H1 (cell line): Measurements from ENCODE around the gene PTPN9. TPM values are rescaled to one million over a fixed set of nuclear protein-coding genes. Genes with fewer than 3 reads are reported as not detected.

ENCODE experiments used
- CTCF ChIA-PET: fragments of 300-600 bp; sonication (Branson Sonifier 250); formaldehyde crosslinking; loops from one replicate; lab custom pipeline; 2021; ENCODE audit not compliant: partially characterized antibody; lab: Charles Lee
- POLR2A ChIA-PET: fragments of 300-600 bp; sonication (Branson Sonifier 250); formaldehyde crosslinking; loops from one replicate; lab custom pipeline; 2021; ENCODE audit warnings: inconsistent platforms; ENCODE audit not compliant: partially characterized antibody; lab: Charles Lee
- DNase-seq, 2 experiments: peaks; one replicate each; pipeline versions ENCODE4 v3.0.0 to v3.0.0-alpha.2; 2010 to 2022; ENCODE audit warnings: low spot score in 2 of 2, low read depth in 1 of 2, mixed read lengths in 1 of 2
- FAIRE-seq: peaks from 2 replicates; lab custom pipeline; 2011; peaks lifted over from hg19 to GRCh38; lab: Jason Lieb, UNC
- H2AFZ ChIP-seq: 2 replicates; pipeline ENCODE4 v1.8.1; 2012; ENCODE audit warnings: low read length, inconsistent platforms
- H2AK5ac ChIP-seq: 2 replicates; pipeline ENCODE4 v1.6.1; 2013; ENCODE audit warnings: low read depth, low read length
- H2BK120ac ChIP-seq: replicated peaks from 2 replicates; pipeline ENCODE3; 2013; ENCODE audit warnings: low read depth, low read length, inconsistent platforms
- H2BK12ac ChIP-seq: 2 replicates; pipeline ENCODE4 v1.6.1; 2013; ENCODE audit warnings: low read depth, low read length
- H2BK15ac ChIP-seq: 2 replicates; pipeline ENCODE4 v1.6.1; 2013; ENCODE audit warnings: low read length
- H2BK20ac ChIP-seq: 2 replicates; pipeline ENCODE4 v1.6.1; 2013; ENCODE audit warnings: low read length
- H2BK5ac ChIP-seq: 2 replicates; pipeline ENCODE4 v1.6.1; 2013; ENCODE audit warnings: low read depth, low read length
- H3K14ac ChIP-seq: 2 replicates; pipeline ENCODE4 v1.6.1; 2013; ENCODE audit warnings: inconsistent platforms; ENCODE audit not compliant: insufficient read length
- H3K18ac ChIP-seq: 2 replicates; pipeline ENCODE4 v1.6.1; 2013; ENCODE audit warnings: low read length; ENCODE audit errors: extremely low read depth
- H3K23ac ChIP-seq: 2 replicates; pipeline ENCODE4 v1.6.1; 2013; ENCODE audit warnings: inconsistent platforms; ENCODE audit not compliant: insufficient read length
- H3K23me2 ChIP-seq: 2 replicates; pipeline ENCODE4 v1.6.1; 2013; ENCODE audit warnings: low read depth, low read length
- H3K27ac ChIP-seq: 2 replicates; pipeline ENCODE4 v1.6.1; 2011; ENCODE audit warnings: low read depth, low read length, inconsistent platforms
- H3K27me3 ChIP-seq, 4 experiments: replicated peaks in 1 of 4; 1 replicate in 1 of 4; 2 replicates in 3 of 4; pipeline versions ENCODE4 v1.6.1 to v1.8.1; 2011 to 2013; ENCODE audit warnings: low read length in 3 of 4, mild to moderate bottlenecking in 3 of 4, inconsistent platforms in 2 of 4, mixed read lengths in 2 of 4, moderate library complexity in 1 of 4; ENCODE audit not compliant: control insufficient read depth in 3 of 4, insufficient read depth in 3 of 4; ENCODE audit errors: extremely low read depth in 1 of 4
- H3K36me3 ChIP-seq, 4 experiments: 2 replicates each; pipeline versions ENCODE4 v1.6.1 to v1.8.1; 2011 to 2013; ENCODE audit warnings: mild to moderate bottlenecking in 4 of 4, low read length in 3 of 4, moderate library complexity in 2 of 4, control low read depth in 1 of 4, inconsistent platforms in 1 of 4; ENCODE audit not compliant: insufficient read depth in 4 of 4, control insufficient read depth in 2 of 4
- H3K4ac ChIP-seq: replicated peaks from 2 replicates; pipeline ENCODE3; 2013; ENCODE audit warnings: low read length, low read depth, mixed read lengths, inconsistent platforms; ENCODE audit not compliant: insufficient read length
- H3K4me1 ChIP-seq, 4 experiments: replicated peaks in 1 of 4; 1 replicate in 1 of 4; 2 replicates in 3 of 4; pipeline versions ENCODE4 v1.6.1 to v1.8.1; 2011 to 2013; ENCODE audit warnings: low read length in 3 of 4, inconsistent platforms in 2 of 4, mixed read lengths in 1 of 4; ENCODE audit not compliant: insufficient read depth in 4 of 4, control insufficient read depth in 3 of 4
- H3K4me2 ChIP-seq, 2 experiments: 2 replicates each; pipeline versions ENCODE4 v1.6.1 to v1.8.1; 2011 to 2013; ENCODE audit warnings: low read depth in 2 of 2, low read length in 2 of 2, control low read depth in 1 of 2, inconsistent platforms in 1 of 2, mild to moderate bottlenecking in 1 of 2; ENCODE audit not compliant: insufficient read depth in 1 of 2
- H3K4me3 ChIP-seq, 4 experiments: fragments of 200-600, 300-600 bp in 1 of 4; sonication (generic), shearing (Covaris generic), sonication (Bioruptor Twin) in 1 of 4; 2 replicates each; pipeline versions ENCODE4 v1.5.1 to v1.8.1; 2011 to 2016; ENCODE audit warnings: low read length in 4 of 4, low read depth in 3 of 4, control low read depth in 2 of 4, inconsistent platforms in 2 of 4, mild to moderate bottlenecking in 2 of 4, mixed read lengths in 1 of 4, moderate library complexity in 1 of 4; ENCODE audit not compliant: insufficient read depth in 2 of 4; ENCODE audit errors: extremely low read depth in 1 of 4
- H3K56ac ChIP-seq: replicated peaks from 2 replicates; pipeline ENCODE3; 2013; ENCODE audit warnings: low read depth, mild to moderate bottlenecking, mixed read lengths, low read length, inconsistent platforms; ENCODE audit not compliant: insufficient read length
- H3K79me1 ChIP-seq: 2 replicates; pipeline ENCODE4 v1.6.1; 2013; ENCODE audit warnings: low read depth, low read length, control low read depth
- H3K79me2 ChIP-seq, 2 experiments: 2 replicates each; pipeline versions ENCODE4 v1.6.1 to v1.8.1; 2012 to 2013; ENCODE audit warnings: low read length in 2 of 2, mild to moderate bottlenecking in 2 of 2, inconsistent platforms in 1 of 2; ENCODE audit not compliant: insufficient read depth in 2 of 2, control insufficient read depth in 1 of 2
- H3K9ac ChIP-seq, 4 experiments: replicated peaks in 1 of 4; 1 replicate in 1 of 4; 2 replicates in 3 of 4; pipeline versions ENCODE4 v1.6.1 to v1.8.1; 2011 to 2013; ENCODE audit warnings: low read depth in 3 of 4, low read length in 3 of 4, control low read depth in 2 of 4, mild to moderate bottlenecking in 2 of 4, moderate library complexity in 2 of 4, inconsistent platforms in 1 of 4; ENCODE audit errors: extremely low read depth in 1 of 4
- H3K9me3 ChIP-seq, 2 experiments: 2 replicates each; pipeline versions ENCODE4 v1.6.1 to v1.8.1; 2012 to 2013; ENCODE audit warnings: mild to moderate bottlenecking in 2 of 2, moderate library complexity in 2 of 2, control low read depth in 1 of 2, inconsistent platforms in 1 of 2, low read depth in 1 of 2, low read length in 1 of 2, mixed read lengths in 1 of 2; ENCODE audit not compliant: insufficient read depth in 2 of 2
- H4K20me1 ChIP-seq, 2 experiments: replicated peaks in 1 of 2; 2 replicates each; pipeline versions ENCODE3 to v1.8.1; 2011 to 2013; ENCODE audit warnings: inconsistent platforms in 2 of 2, low read length in 2 of 2, mild to moderate bottlenecking in 1 of 2; ENCODE audit not compliant: insufficient read depth in 2 of 2, control insufficient read depth in 1 of 2
- H4K5ac ChIP-seq: 2 replicates; pipeline ENCODE4 v1.6.1; 2013; ENCODE audit warnings: low read length, low read depth, mixed read lengths, inconsistent platforms; ENCODE audit not compliant: insufficient read length
- H4K8ac ChIP-seq: 2 replicates; pipeline ENCODE4 v1.8.0; 2013; ENCODE audit warnings: mild to moderate bottlenecking, moderate library complexity, low read length, inconsistent platforms; ENCODE audit not compliant: insufficient read depth; ENCODE audit errors: extremely low read depth
- H4K91ac ChIP-seq: replicated peaks from 2 replicates; pipeline ENCODE3; 2013; ENCODE audit warnings: low read length, mixed read lengths, inconsistent platforms; ENCODE audit not compliant: insufficient read length
- BCL11A ChIP-seq, 2 experiments: IDR thresholded peaks; one replicate each; pipeline ENCODE4 v1.6.1; 2011; ENCODE audit warnings: low read depth in 2 of 2, low read length in 2 of 2, mild to moderate bottlenecking in 2 of 2
- CBX5 ChIP-seq: fragments of 300-800, 300-1000 bp; sonication (generic); IDR thresholded peaks from 2 replicates; pipeline ENCODE4 v1.7.1; 2016; ENCODE audit warnings: antibody characterized with exemption, low read length, low read depth
- EGR1 ChIP-seq: IDR thresholded peaks from 2 replicates; pipeline ENCODE4 v1.6.1; 2011; ENCODE audit warnings: low read depth, low read length, borderline replicate concordance
- KDM4A ChIP-seq: IDR thresholded peaks from one replicate; pipeline ENCODE4 v1.7.1; 2012; ENCODE audit warnings: low read depth, mild to moderate bottlenecking, moderate library complexity, low read length, inconsistent platforms; ENCODE audit not compliant: severe bottlenecking
- NANOG ChIP-seq: IDR thresholded peaks from 2 replicates; pipeline ENCODE4 v1.6.1; 2011; ENCODE audit warnings: low read length, low read depth, mild to moderate bottlenecking, inconsistent platforms; ENCODE audit not compliant: insufficient read depth, poor library complexity, severe bottlenecking
- PHF8 ChIP-seq: fragments of 200-600 bp; sonication (generic); conservative IDR thresholded peaks from 2 replicates; pipeline ENCODE4 v1.7.1; 2012; ENCODE audit warnings: low read depth, mild to moderate bottlenecking, inconsistent platforms, low read length, moderate library complexity
- RBBP5 ChIP-seq: IDR thresholded peaks from 2 replicates; pipeline ENCODE4 v1.7.1; 2012; ENCODE audit warnings: low read depth, mild to moderate bottlenecking, inconsistent platforms, low read length, moderate library complexity, borderline replicate concordance
- SAP30 ChIP-seq: fragments of 300-600 bp; sonication (generic); IDR thresholded peaks from 2 replicates; pipeline ENCODE4 v1.7.1; 2012; ENCODE audit warnings: low read length, moderate library complexity, mild to moderate bottlenecking, inconsistent platforms; ENCODE audit not compliant: insufficient read depth, insufficient replicate concordance
- SUZ12 ChIP-seq: fragments of 200-600 bp; sonication (generic); IDR thresholded peaks from 2 replicates; pipeline ENCODE4 v1.6.1; 2012; ENCODE audit warnings: mild to moderate bottlenecking, inconsistent platforms, low read length, moderate library complexity, mixed read lengths
- TAF7 ChIP-seq: optimal IDR thresholded peaks from 2 replicates; pipeline ENCODE3; 2011; ENCODE audit warnings: low read depth, mild to moderate bottlenecking, inconsistent platforms, low read length, moderate library complexity, borderline replicate concordance
- TCF12 ChIP-seq: IDR thresholded peaks from 2 replicates; pipeline ENCODE4 v1.6.1; 2011; ENCODE audit warnings: low read depth, mild to moderate bottlenecking, low read length
- WGBS, 2 experiments: shearing (Covaris generic) in 1 of 2; methylation state at CpG; one replicate each; pipeline versions ENCODE4 v1.1.6 to v1.1.7; 2013 to 2015; ENCODE audit warnings: low lambda C conversion rate in 2 of 2, mixed read lengths in 2 of 2, inconsistent platforms in 1 of 2, low coverage in 1 of 2, missing lambda C conversion rate in 1 of 2; ENCODE audit not compliant: insufficient replicate concordance in 2 of 2, insufficient coverage in 1 of 2, insufficient read length in 1 of 2; ENCODE audit errors: extremely low coverage in 1 of 2, missing lambda C conversion rate in 1 of 2; 5-methylcytosine and 5-hydroxymethylcytosine counted together
- polyA plus RNA-seq, 7 experiments: library from polyadenylated mRNA; depleted of rRNA in 3 of 7; stranded (reverse) in 5 of 7; unstranded in 2 of 7; fragments of >200 nt in 5 of 7; fragments of 200-250 nt in 2 of 7; gene quantifications; 1 replicate in 5 of 7; 2 replicates in 1 of 7; 4 replicates in 1 of 7; pipeline versions ENCODE4 v1.2.1 to v1.2.3, GENCODE V29; 2011 to 2013; ENCODE audit warnings: missing spikeins in 2 of 7, mixed read lengths in 2 of 7
- total RNA-seq: library from RNA; stranded (reverse); fragmentation: NEBNext Ultra II Directional; extraction: Animal tissue kit (Norgen Biotek cat#: 25700); gene quantifications from 2 replicates; pipeline ENCODE4 v1.2.1, GENCODE V29; 2021
- TF ChIP-seq, protein P1 (sequence below): IDR thresholded peaks from 2 replicates; pipeline ENCODE4 v1.6.1; 2012; ENCODE audit warnings: inconsistent platforms

PTPN9 gene
- total and polyA plus RNA-seq, 2 of the 8 experiments (the other 6 are each of a cell fraction or from before 2014, with no cell fraction given), result 46.6 to 57.4 TPM

DNA sequence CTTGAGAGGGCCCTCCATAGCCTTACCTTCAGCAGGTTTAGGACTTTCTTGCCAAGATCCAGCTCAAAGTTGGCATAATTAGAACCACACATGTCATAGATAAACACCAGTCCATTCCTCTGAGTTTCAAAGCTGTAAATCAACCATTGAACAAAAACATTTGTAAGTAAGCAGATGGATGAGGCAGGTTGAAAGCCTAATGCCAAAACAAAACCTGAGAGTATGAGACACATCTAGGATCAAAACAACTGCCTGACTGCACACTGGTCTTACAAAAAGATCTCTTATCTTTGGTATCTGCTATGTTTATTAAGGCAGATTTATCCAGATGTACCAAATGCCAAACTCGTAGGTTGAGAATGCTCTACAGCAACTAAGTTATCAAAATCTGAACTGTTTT is 61.9 kb downstream of the PTPN9 start:
- Histone ChIP-seq H2BK15ac (no peak overlapping the region), H3K79me2 (no peaks in the 10 kb centered on the region), H3K56ac (no peak overlapping the region), H3K36me3 (peaks cover 14 to 51% (median 34%) of the 10 kb centered on the region in 4 experiments), H2BK5ac (no peak overlapping the region), H3K23me2 (no peaks in the 10 kb centered on the region), H3K9me3 (no peaks in the 10 kb centered on the region), H4K5ac (no peak overlapping the region), H4K8ac (no peak overlapping the region), H4K91ac (no peak overlapping the region), H3K14ac (no peak overlapping the region), H3K79me1 (no peaks in the 10 kb centered on the region), H3K4ac (no peak overlapping the region), H3K4me1 (no peaks in the 10 kb centered on the region), H2BK120ac (no peak overlapping the region), H3K27ac (no peak overlapping the region), H3K23ac (no peak overlapping the region)
- 92% methylated on average over 1 of the region's 1 CpG; no CpG with 5 or more reads in 1 of the 2 experiments for WGBS, 2 experiments
- POLR2A ChIA-PET, result no interaction called here
- CTCF ChIA-PET, result interaction anchor here (1.0 kb wide), 1 partner anchor 82 kb away, joined by 3 read pairs; no protein-coding TSS in a partner anchor
- no peak for DNase-seq
- TF ChIP-seq PHF8, result no peak
- TF ChIP-seq NANOG, result no peak
- TF ChIP-seq TCF12, result no peak
- TF ChIP-seq KDM4A, result no peak
- TF ChIP-seq TAF7, result no peak
- no peak for TF ChIP-seq EGR1
- no peak for TF ChIP-seq RBBP5
- TF ChIP-seq, protein P1, sequence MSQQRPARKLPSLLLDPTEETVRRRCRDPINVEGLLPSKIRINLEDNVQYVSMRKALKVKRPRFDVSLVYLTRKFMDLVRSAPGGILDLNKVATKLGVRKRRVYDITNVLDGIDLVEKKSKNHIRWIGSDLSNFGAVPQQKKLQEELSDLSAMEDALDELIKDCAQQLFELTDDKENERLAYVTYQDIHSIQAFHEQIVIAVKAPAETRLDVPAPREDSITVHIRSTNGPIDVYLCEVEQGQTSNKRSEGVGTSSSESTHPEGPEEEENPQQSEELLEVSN, result no peak
- no peak for TF ChIP-seq CBX5
- TF ChIP-seq SAP30, result no peak
- TF ChIP-seq SUZ12, result no peak
- no peak for TF ChIP-seq BCL11A (IDR thresholded peaks at IDR 0.05; ENCODE audit: low read depth in 2 of 2, low read length in 2 of 2)
- TF ChIP-seq, all 59 proteins: peak for 0
- no peak overlapping the region for H3K4me2 ChIP-seq
- no peak overlapping the region for H2AK5ac ChIP-seq
- no peak overlapping the region for H3K4me3 ChIP-seq
- H2BK20ac ChIP-seq, result no peak overlapping the region
- H4K20me1 ChIP-seq, result no peaks in the 10 kb centered on the region
- H3K18ac ChIP-seq, result no peak overlapping the region
- H3K27me3 ChIP-seq, result no peaks in the 10 kb centered on the region
- no peak for FAIRE-seq
- no peak overlapping the region for H2AFZ ChIP-seq
- no peak overlapping the region for H3K9ac ChIP-seq
- no peak overlapping the region for H2BK12ac ChIP-seq
